Liver (tissue), 3 donors: Measurements from ENCODE around the gene MCTP2.

ENCODE experiments used
- FOXA1 ChIP-seq: IDR thresholded peaks from 2 replicates; pipeline ENCODE4 v1.6.1; 2016; ENCODE audit warnings: antibody characterized with exemption
- RXRA ChIP-seq, 2 donors: IDR thresholded peaks; 2 replicates each; pipeline ENCODE4 v1.6.1; 2017 to 2018; ENCODE audit warnings: antibody characterized with exemption in 2 of 2, mild to moderate bottlenecking in 1 of 2
- TF ChIP-seq, protein P1 (sequence below): fragments of 150-350 bp; IDR thresholded peaks from 2 replicates; pipeline ENCODE4 v1.5.1; 2017; ENCODE audit warnings: improper control_type of control experiment, low read depth, low read length; ENCODE audit not compliant: missing input control
- donor health status: healthy.
- donor health status: healthy.

DNA sequence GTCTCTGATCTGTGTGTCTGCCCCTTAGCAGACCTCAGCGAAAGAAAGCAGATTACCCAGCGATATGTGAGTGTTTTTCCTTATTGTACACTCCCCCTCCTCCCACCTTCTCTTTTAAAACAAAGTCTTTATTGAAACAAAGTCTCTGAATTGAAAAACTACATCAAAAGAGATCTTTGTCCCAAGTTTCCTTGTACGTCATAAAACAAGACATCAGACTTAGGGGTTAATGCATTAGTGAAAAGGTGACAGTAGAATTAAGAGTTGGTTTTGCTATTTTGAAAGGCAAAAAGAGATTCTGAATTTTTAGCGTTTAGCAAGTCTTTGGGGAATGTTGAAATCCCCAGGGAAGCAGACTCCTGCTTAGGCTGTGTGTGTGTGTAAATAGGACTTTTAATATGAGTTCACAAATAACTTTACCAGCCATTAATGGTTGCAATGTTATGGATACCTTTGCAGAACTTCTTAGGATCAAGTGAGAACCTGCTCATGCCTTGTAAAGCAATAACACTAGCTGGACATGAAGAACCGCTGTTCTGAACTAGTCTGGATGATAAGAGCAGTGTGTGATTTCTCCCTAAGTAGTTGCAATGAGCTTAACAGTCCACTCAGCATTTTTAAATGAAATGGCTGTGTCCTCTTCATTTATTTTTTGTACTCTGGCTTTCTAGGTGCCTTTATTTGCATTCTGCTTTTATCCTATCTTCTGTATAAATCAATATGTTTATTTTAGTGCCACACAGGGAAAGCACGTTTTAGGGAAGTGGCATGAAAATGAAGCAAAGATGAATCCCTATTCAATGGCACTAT lies 136.6 kb downstream of the MCTP2 start:
- TF ChIP-seq FOXA1 (no peak), RXRA (IDR thresholded peaks at IDR 0.05) (no peak)
- TF ChIP-seq, protein P1, sequence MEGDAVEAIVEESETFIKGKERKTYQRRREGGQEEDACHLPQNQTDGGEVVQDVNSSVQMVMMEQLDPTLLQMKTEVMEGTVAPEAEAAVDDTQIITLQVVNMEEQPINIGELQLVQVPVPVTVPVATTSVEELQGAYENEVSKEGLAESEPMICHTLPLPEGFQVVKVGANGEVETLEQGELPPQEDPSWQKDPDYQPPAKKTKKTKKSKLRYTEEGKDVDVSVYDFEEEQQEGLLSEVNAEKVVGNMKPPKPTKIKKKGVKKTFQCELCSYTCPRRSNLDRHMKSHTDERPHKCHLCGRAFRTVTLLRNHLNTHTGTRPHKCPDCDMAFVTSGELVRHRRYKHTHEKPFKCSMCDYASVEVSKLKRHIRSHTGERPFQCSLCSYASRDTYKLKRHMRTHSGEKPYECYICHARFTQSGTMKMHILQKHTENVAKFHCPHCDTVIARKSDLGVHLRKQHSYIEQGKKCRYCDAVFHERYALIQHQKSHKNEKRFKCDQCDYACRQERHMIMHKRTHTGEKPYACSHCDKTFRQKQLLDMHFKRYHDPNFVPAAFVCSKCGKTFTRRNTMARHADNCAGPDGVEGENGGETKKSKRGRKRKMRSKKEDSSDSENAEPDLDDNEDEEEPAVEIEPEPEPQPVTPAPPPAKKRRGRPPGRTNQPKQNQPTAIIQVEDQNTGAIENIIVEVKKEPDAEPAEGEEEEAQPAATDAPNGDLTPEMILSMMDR: no peak
